Neural cell (in vitro differentiated cells): ENCODE results near the gene BRD9. TPM values are rescaled to one million over a fixed set of nuclear protein-coding genes. Genes with fewer than 3 reads are reported as not detected.

Experiments
- H2AFZ ChIP-seq: fragments of 200-600, 300-800 bp; sonication (generic), shearing (Covaris generic); 2 replicates; pipeline ENCODE4 v1.6.0; 2014; ENCODE audit warnings: low read depth, mild to moderate bottlenecking, antibody characterized with exemption, low read length, moderate library complexity
- H3F3A ChIP-seq: fragments of 200-600 bp; shearing (Covaris generic); 2 replicates; pipeline ENCODE4 v1.6.1; 2016; ENCODE audit warnings: mild to moderate bottlenecking, moderate library complexity, mixed read lengths, antibody characterized with exemption, low read length; ENCODE audit not compliant: insufficient read depth, poor library complexity, severe bottlenecking
- H3K27ac ChIP-seq: fragments of 200-600, 300-800 bp; sonication (generic), shearing (Covaris generic); 2 replicates; pipeline ENCODE4 v1.5.1; 2014; ENCODE audit warnings: mild to moderate bottlenecking, low read length, moderate library complexity
- H3K27me3 ChIP-seq: fragments of 300-800, 200-600 bp; sonication (generic), shearing (Covaris generic); 2 replicates; pipeline ENCODE4 v1.6.0; 2014; ENCODE audit warnings: mild to moderate bottlenecking, low read depth, low read length, moderate library complexity; ENCODE audit not compliant: insufficient read depth
- H3K36me3 ChIP-seq: fragments of 300-800, 200-600 bp; sonication (generic), shearing (Covaris generic); 2 replicates; pipeline ENCODE4 v1.5.1; 2014; ENCODE audit warnings: mild to moderate bottlenecking, antibody characterized with exemption, low read length, moderate library complexity; ENCODE audit not compliant: insufficient read depth
- H3K4me2 ChIP-seq: fragments of 300-800, 200-600 bp; sonication (generic), shearing (Covaris generic); 2 replicates; pipeline ENCODE4 v1.6.0; 2014; ENCODE audit warnings: mild to moderate bottlenecking, low read length
- H3K4me3 ChIP-seq: fragments of 300-800, 200-600 bp; sonication (generic), shearing (Covaris generic); 2 replicates; pipeline ENCODE4 v1.5.1; 2014; ENCODE audit warnings: mild to moderate bottlenecking, low read length, moderate library complexity
- H3K79me2 ChIP-seq: fragments of 200-600 bp; shearing (Covaris generic); replicated peaks from 2 replicates; pipeline ENCODE4 v1.6.0; 2014; ENCODE audit warnings: mild to moderate bottlenecking, low read length, moderate library complexity; ENCODE audit not compliant: insufficient read depth
- H3K9ac ChIP-seq: fragments of 300-800, 200-600 bp; sonication (generic), shearing (Covaris generic); 2 replicates; pipeline ENCODE4 v1.6.1; 2016; ENCODE audit warnings: mild to moderate bottlenecking, low read length, mixed read lengths
- H3K9me2 ChIP-seq: fragments of 200-600 bp; shearing (Covaris generic); 2 replicates; pipeline ENCODE4 v1.6.1; 2016; ENCODE audit warnings: mild to moderate bottlenecking, low read length, mixed read lengths; ENCODE audit not compliant: insufficient read depth
- H3K9me3 ChIP-seq: fragments of 200-600, 300-800 bp; sonication (generic), shearing (Covaris generic); 2 replicates; pipeline ENCODE4 v1.6.1; 2016; ENCODE audit warnings: mild to moderate bottlenecking, mixed run types, low read length, moderate library complexity, mixed read lengths
- H4K20me1 ChIP-seq: fragments of 200-600 bp; shearing (Covaris generic); 2 replicates; pipeline ENCODE4 v1.6.1; 2016; ENCODE audit warnings: mild to moderate bottlenecking, mixed run types; ENCODE audit not compliant: insufficient read depth
- CTCF ChIP-seq: fragments of 450-650 bp; IDR thresholded peaks from 2 replicates; pipeline ENCODE4 v1.5.1; 2014; ENCODE audit warnings: antibody characterized with exemption, mild to moderate bottlenecking, moderate library complexity; ENCODE audit not compliant: poor library complexity, severe bottlenecking
- EP300 ChIP-seq: fragments of 450-650 bp; conservative IDR thresholded peaks from 2 replicates; pipeline ENCODE4 v1.6.1; 2014; ENCODE audit warnings: antibody characterized with exemption, mild to moderate bottlenecking, moderate library complexity; ENCODE audit not compliant: poor library complexity, severe bottlenecking
- EZH2 ChIP-seq: fragments of 200-600, 300-800 bp; shearing (Covaris generic), sonication (generic); IDR thresholded peaks from 2 replicates; pipeline ENCODE4 v1.6.1; 2014; ENCODE audit warnings: antibody characterized with exemption, low read length, borderline replicate concordance, mild to moderate bottlenecking; ENCODE audit not compliant: insufficient read depth, poor library complexity, severe bottlenecking
- MXI1 ChIP-seq: fragments of 450-650 bp; conservative IDR thresholded peaks from 2 replicates; pipeline ENCODE4 v1.6.1; 2014; ENCODE audit warnings: antibody characterized with exemption, mild to moderate bottlenecking; ENCODE audit not compliant: poor library complexity, severe bottlenecking
- POLR2AphosphoS5 ChIP-seq: IDR thresholded peaks from 2 replicates; pipeline ENCODE4 v1.6.1; 2012
- RAD21 ChIP-seq: fragments of 450-650 bp; conservative IDR thresholded peaks from 2 replicates; pipeline ENCODE4 v1.6.1; 2014; ENCODE audit warnings: antibody characterized with exemption, mild to moderate bottlenecking, moderate library complexity
- REST ChIP-seq: IDR thresholded peaks from 2 replicates; pipeline ENCODE4 v1.6.1; 2012; ENCODE audit warnings: borderline replicate concordance
- TAF1 ChIP-seq: IDR thresholded peaks from 2 replicates; pipeline ENCODE4 v1.6.1; 2012; ENCODE audit warnings: low read depth
- polyA plus RNA-seq: library from polyadenylated mRNA; depleted of rRNA; stranded (reverse); fragments of >200 nt; gene quantifications from 2 replicates; pipeline ENCODE4 v1.2.3, GENCODE V29; 2014

The BRD9 gene
- polyA plus RNA-seq, 1 donor from 2014 or later = 50.4 TPM

DNA sequence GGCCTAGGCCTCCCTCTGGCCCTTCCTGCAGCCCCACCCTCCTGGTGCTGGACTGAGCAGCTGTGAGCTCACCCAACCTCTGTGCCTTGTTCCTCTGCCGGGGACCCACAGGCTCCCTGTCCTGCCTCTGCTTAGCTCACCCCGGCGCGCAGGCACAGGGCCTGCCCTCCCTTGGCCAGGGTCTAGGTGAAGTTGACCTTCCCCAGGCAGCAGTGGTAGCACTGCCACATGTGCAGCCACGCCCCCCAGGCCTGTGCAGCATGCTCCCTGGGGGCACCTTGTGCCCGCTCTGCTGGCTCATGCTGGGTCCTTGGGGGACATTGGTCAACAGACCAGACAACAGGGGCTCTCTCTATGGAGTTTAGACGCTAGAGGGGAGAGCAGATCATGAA lies 18.2 kb upstream of the BRD9 start:
- H3F3A ChIP-seq = no peaks in the 10 kb centered on the region
- H4K20me1 ChIP-seq = no peaks in the 10 kb centered on the region
- no peaks in the 10 kb centered on the region for H3K27me3 ChIP-seq
- TF ChIP-seq EP300 (no peak), RAD21 (no peak)
- H2AFZ ChIP-seq = no peak overlapping the region
- H3K36me3 ChIP-seq = no peaks in the 10 kb centered on the region
- H3K9me3 ChIP-seq = no peaks in the 10 kb centered on the region
- H3K9ac ChIP-seq = no peak overlapping the region
- no peaks in the 10 kb centered on the region for H3K79me2 ChIP-seq
- no peak overlapping the region for H3K4me2 ChIP-seq
- H3K9me2 ChIP-seq = no peaks in the 10 kb centered on the region
- H3K4me3 ChIP-seq = no peak overlapping the region
- no peak overlapping the region for H3K27ac ChIP-seq

GRCh38 chr5:909994-910768 lies 17.6 kb upstream of the BRD9 start:
- no peaks in the 10 kb centered on the region for H3K9me3 ChIP-seq
- no peak overlapping the region for H3K4me3 ChIP-seq
- H3K4me2 ChIP-seq = no peak overlapping the region
- no peak overlapping the region for H3K27ac ChIP-seq
- H3K27me3 ChIP-seq = no peaks in the 10 kb centered on the region
- H2AFZ ChIP-seq = no peak overlapping the region
- no peak for TF ChIP-seq RAD21
- TF ChIP-seq REST = no peak
- TF ChIP-seq POLR2AphosphoS5 = no peak
- TF ChIP-seq EZH2 = no peak
- no peak for TF ChIP-seq CTCF
- H3F3A ChIP-seq = no peaks in the 10 kb centered on the region
- no peaks in the 10 kb centered on the region for H3K79me2 ChIP-seq
- no peaks in the 10 kb centered on the region for H4K20me1 ChIP-seq
- no peaks in the 10 kb centered on the region for H3K9me2 ChIP-seq
- no peak overlapping the region for H3K9ac ChIP-seq
- no peaks in the 10 kb centered on the region for H3K36me3 ChIP-seq

GRCh38 chr5:909086-909485 lies 16.5 kb upstream of the BRD9 start:
- Histone ChIP-seq H3K4me3 (no peak overlapping the region), H3K36me3 (no peaks in the 10 kb centered on the region), H3K9ac (no peak overlapping the region), H2AFZ (no peak overlapping the region), H3K79me2 (no peaks in the 10 kb centered on the region), H4K20me1 (no peaks in the 10 kb centered on the region), H3K27ac (no peak overlapping the region), H3K27me3 (no peaks in the 10 kb centered on the region), H3K9me3 (no peaks in the 10 kb centered on the region), H3K9me2 (no peaks in the 10 kb centered on the region), H3F3A (no peaks in the 10 kb centered on the region), H3K4me2 (no peak overlapping the region)
- TF ChIP-seq RAD21 = no peak
- no peak for TF ChIP-seq MXI1
- no peak for TF ChIP-seq POLR2AphosphoS5
- no peak for TF ChIP-seq TAF1
